Ovary (tissue), 3 donors: ENCODE results near the gene ATXN10.

Experiments
- CTCF ChIP-seq, 3 donors: fragments of 450-650 bp in 2 of 3; fragments of 200-600 bp in 1 of 3; IDR thresholded peaks; one replicate each; pipeline versions ENCODE4 v1.5.1 to v1.8.0; 2016 to 2022; ENCODE audit warnings: antibody characterized with exemption in 3 of 3, mild to moderate bottlenecking in 1 of 3
- EP300 ChIP-seq: sonication (generic); formaldehyde crosslinking; IDR thresholded peaks from one replicate; pipeline ENCODE4 v1.6.1; 2017; ENCODE audit warnings: antibody characterized with exemption
- POLR2A ChIP-seq: fragments of 450-650 bp; IDR thresholded peaks from one replicate; pipeline ENCODE4 v1.6.1; 2017; ENCODE audit warnings: antibody characterized with exemption, mild to moderate bottlenecking, moderate library complexity
- donor health status: DM: no; HTN: no; CAD: no.

GRCh38 chr22:45836418-45837169 lies 165.0 kb downstream of the ATXN10 start:
- TF ChIP-seq CTCF (IDR thresholded peaks at IDR 0.05) (no peak), EP300 (no peak), POLR2A (no peak)
